Right forelimb (tissue), 1 donor: ENCODE data around the gene STAC.
"Not testable (repeated sequence)": the region's sequence is repeated elsewhere in the genome, so short reads cannot be mapped to it uniquely, and the experiment has no call there.

Experiments
- DNase-seq: peaks from one replicate; pipeline ENCODE4 v3.0.0-alpha.2; 2018

Gene STAC

GRCh38 chr3:36482256-36482655, 102.0 kb downstream of the STAC start:
- DNase-seq, result no peak

DNA sequence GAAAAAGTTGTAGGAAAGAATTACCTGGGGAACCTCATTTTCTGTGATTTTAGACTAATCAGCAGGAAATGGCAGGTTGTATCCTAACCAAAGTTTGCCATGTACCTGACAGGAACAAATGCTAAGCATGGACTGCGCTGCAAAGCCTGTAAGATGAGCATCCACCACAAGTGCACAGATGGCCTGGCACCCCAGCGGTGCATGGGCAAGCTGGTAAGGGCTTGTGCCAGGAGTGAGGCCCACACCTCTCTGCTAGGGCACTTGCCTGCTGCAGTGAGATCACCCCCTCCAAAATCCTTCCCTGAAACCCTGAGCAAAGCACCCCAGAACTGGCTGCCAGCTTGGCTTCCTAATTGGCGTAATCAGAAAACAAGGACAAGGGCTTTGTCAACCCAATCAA, 102.6 kb downstream of the STAC start:
- DNase-seq, result no peak

DNA sequence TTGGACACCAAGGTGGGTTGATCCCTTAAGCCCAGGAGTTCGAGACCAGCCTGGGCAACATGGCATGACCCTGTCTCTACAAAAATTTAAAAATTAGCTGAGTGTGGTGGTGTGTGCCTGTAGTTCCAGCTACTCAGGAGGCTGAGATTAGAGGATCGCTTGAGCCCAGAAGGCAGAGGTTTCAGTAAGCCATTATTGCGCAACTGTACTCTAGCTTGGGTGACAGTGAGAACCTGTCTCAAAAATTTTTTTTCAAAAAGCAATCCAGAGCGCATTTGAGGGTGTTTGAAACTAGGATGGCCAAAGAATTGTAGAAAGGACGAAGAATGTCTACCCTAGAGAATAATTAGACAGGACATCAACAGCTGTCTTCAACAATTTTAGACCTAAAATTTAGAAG, 103.4 kb downstream of the STAC start:
- DNase-seq, result no peak

DNA sequence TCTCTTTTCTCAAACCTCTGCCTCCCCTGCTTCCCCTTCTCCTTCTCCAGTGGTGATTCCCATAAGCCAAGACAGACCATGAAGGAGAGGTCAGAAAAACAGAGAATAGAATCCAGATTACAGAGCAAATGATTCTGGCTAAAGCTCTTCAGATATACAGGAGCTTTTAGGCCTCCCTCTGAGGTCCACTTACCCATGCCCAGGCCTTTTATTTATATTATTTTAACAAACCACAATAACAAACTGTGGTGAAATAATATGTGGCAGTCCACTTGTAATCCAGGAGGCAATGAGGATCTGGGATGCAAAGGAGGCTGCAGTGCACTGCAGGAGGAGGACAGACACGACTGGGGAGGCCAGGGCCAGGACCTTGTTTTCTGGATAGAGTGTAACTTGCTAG, 104.1 kb downstream of the STAC start:
- no peak for DNase-seq

DNA sequence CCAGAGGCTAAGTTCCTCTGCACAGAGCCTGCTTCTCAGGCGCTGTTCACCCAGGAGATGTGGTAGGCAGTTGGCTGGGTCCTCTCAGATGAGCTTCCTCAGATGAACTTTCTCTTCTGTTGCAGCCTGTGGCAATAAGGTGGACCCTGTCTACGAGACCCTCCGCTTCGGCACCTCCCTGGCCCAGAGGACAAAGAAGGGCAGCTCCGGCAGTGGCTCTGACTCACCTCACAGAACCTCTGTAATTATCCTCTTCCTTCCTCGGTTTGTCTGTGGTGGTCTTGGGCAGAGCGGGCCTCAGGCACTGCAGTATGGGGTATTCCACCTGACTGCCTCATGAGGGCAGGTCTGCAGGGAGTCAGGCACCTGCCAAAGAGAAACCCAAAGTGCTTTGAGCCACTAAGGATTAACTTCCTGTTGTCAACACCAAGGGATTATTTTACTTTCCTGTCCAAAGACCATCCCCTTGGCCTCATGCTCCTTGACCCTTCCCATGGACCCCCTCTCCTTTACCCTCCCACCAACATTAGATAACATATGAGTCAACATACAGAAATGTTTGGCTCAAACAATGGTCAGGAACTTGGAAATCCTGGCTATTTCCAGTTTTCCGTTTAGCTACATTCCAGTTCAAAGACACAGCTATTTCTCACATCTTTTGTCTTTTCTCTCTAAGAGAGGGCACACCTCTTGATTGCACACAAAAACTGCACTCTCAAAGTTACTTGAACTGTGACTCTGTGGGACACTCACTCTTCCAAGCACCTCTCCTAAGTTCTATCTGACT, 105.9 kb downstream of the STAC start:
- DNase-seq, result no peak

DNA sequence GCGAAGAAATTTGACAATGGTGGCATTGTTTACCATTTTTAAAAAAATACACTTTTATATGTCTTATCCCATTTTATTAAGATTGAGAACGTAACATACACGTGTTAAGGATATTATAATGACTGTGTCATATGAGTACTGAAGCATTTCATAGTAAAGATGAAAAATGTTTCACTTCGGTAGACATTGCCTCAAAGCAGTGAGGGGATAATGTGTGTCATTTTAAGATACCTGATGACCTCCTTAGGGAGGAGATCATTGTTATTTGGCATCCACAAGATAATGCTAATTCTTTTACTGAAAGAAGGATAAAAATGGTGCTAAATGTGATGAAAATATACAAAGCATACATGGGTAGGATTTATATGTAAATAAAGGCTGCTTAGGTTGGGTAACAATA, 107.3 kb downstream of the STAC start:
- DNase-seq, result no peak

- no peak for DNase-seq
Observed at GRCh38 chr3:36488077-36488789, 107.9 kb downstream of the STAC start.

GRCh38 chr3:36489101-36489500, 108.8 kb downstream of the STAC start:
- DNase-seq, result no peak

DNA sequence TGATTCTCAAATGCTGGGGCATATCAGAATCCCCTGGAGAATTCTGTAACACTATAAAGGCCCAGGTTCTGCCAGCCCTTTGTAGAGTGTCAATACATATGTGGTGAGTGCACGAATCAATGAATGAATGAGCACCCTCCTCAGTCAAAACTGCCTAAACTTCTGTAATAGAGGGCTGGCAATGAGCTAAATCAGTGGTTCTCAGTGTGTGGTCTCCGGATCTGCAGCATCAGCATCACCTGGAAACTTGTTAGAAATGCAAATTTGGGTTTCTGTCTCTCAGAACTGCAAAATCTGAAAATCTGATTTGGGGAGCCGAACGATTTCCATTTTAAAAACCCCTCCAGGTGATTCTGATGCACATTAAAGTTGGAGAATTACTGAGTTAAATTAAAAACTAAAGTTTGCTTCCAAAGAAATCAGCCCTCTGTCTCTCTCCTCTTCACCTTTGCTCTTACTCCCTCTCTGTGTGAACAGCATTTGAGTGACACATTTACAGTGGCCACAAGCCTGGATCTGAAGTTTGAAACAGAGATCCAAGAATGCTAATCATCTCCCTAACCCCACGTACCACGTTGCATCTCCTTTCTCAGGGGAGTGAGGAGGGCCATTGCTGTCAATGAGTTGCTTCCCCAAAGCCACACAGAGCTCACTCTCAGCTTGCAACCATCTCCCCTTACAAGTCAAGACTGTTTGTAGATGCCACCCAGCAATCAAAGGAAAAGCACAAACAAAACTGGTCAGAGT, 109.5 kb downstream of the STAC start:
- DNase-seq, result no peak

DNA sequence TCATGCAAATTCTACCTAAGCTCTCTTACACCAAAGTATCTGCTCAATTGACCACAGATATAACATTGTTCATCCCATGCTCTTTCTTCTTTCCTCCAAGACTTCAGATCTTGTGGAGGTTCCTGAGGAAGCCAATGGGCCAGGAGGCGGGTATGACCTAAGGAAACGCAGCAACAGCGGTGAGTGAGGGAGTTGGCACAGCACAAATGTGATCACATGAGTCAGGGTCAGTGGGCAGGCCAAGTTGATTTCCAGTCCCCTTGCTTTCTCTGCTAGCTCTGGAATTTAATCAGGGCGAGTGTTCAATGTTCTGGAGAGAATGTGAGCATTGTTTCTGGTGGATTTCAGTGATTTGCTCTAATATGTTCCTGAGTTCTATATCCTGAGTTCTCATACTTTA, 112.7 kb downstream of the STAC start:
- no peak for DNase-seq

DNA sequence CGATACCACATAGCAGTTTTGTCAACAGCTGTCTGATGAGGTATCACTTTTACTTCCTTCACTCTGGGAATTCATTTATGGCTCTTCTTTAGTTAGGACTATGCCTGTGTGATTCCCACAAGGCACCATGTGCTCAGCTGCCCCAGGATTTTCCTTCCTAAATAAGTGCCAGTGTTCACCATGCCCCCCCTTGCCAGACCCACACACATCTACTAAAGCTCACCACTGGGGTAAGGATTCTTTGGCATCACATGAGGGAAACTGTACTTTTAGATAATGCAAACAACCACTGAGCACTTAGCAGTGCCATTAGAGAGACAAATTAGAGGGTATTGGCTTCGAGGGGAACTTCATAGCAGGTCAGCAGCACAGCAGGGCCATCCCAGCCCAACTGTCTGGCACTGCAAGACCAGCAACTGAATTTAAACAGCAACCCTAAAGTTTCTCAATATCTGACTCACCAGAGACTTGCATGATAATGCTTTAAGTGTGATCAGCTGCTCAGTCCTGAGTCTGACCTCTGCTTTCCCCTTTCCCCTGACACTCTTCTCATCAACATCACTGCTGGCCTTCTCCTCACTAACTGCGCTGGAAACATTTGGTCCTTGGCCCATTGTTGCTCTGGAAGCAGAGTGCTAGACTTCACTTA, 114.3 kb downstream of the STAC start:
- peak; percentile 47 for DNase-seq

DNA sequence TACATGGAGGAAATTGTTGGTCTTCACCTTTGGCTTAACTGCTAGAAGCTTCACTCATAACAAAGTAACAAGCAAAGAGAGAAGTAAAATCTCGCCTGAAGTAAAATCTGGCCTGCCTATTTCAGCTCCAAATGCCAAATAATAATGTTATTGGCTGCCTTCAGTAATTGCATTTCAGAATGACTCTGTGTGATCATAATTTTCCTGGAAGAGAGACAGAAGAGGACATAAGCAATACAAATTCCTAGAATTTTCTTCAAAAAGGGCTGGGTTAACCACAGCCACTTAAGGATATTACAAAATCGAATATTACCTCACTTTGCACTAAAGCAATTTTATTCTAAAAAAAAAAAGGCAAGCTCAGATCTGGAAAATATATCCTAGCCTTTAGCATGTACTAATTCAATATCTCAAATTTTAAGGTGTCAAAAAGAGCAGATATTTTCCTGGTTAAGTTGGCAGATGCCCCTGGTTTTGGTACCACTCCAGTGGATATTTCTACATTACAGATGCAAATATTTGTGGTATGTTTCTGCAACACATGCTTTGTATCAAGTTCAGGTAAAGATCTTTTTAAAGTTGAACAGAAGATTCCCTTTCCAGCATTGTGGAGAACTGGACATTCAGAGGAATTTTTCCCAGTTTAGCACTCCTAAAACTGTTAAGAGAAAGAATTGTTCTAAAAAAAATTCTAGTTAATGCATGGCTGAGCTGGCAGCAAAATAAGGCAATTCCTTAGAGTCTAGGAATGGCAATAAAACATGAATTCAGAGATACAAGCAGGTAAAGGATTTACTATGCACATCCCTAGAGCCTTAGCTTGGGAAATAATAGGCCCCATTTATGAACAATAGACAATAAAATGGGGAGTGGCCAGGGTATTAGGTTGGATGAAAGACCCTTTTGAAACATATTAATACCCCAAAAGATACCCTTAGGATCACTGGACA, 116.7 kb downstream of the STAC start:
- no peak for DNase-seq

GRCh38 chr3:36500053-36500452, 119.7 kb downstream of the STAC start:
- DNase-seq, result not testable (repeated sequence)

GRCh38 chr3:36501616-36502015, 121.3 kb downstream of the STAC start:
- DNase-seq, result no peak

DNA sequence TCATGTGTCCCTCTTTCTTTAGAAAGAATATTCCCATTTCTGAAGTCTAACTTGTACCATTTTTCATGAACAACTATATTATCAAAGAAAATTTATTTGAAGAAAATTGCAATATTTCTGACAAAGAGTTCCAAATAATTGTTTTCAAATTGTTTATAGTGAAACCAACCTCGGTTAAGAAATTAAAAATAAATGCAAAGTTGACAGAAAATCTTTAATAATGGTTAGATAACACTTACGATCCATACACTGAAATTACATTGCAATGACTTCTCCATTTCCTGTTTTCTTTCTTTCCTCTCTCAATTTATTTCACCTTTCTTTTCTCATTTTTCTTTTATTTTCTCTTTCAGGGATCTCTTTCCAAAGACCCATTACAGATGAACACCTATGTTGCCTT, 125.1 kb downstream of the STAC start:
- DNase-seq, result no peak

DNA sequence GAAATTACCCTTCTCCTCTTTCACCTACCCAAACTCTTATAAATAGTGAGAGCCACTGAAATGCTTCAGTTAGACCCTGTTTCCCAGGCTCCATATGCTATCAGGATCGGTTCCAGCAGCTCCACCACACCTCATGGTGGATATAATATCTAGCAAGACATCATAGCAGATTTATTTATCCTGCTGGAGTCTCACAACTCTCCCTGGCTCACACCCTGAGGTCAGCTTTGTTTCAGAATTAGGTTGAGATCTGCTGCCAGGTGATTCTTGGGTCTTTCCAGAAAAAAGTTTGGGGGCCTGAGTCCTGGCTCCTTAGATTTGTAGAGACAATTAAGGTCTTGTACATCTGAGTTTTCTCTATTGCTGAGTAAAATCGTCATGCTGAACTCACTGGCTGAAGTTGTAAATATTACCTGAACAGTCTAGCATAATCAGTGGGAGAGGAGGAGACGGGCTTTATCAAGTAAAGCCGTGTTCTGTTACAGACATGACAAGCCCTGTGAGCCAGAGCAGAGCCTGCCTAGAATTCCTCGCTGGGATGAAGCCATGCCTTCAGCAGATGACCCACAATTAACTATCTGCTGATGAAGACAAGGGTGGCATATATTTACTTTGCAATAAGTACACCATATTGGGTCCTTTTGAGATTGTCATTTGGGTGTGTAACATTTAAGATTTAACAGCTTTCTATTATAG, 131.6 kb downstream of the STAC start:
- no peak for DNase-seq

GRCh38 chr3:36512555-36512954, 132.3 kb downstream of the STAC start:
- no peak for DNase-seq

DNA sequence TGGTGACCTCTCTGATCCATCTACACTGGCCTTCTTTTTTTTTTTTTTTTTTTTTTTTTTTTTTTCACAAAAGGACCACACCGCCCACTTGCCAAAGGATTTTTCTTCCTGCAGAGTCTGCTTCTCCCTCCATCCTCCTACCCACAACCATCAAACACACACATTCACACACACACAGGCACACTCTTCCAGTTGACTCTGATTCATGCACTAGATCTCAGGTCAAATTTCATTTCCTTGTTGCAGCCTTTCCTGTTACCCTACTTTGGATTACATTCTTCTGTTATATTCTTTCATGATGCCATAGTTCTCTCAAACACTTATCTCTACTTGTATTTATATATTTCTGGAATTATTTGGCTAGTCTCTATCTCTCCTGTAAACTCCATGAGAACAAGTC, 133.9 kb downstream of the STAC start:
- DNase-seq, result no peak

DNA sequence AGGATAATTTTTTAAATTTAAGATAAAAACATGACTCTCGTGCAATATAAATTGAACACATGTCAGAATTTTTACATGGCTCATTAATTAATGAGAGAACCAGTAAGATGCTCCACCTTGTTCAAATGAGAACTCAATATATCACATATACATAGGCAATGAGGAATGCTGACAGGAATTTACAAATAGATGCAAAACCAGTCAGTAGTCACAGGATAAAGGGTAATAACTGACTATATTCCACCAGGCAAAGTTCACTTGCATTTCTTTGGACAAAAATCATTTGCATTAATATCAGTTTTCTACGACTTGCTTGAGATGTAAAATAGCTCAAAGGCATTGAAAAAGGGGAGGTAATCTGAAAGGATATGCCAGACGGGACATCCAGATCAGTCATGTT, 139.4 kb downstream of the STAC start:
- no peak for DNase-seq

GRCh38 chr3:36520241-36521006, 140.1 kb downstream of the STAC start:
- DNase-seq, result no peak

- no peak for DNase-seq
Observed at GRCh38 chr3:36521007-36521379, 140.7 kb downstream of the STAC start.
